Kidney (tissue), 14 donors: Measurements from ENCODE around the gene NEDD4L. TPM values are rescaled to one million over a fixed set of nuclear protein-coding genes. Genes with fewer than 3 reads are reported as not detected.

Source experiments
- DNase-seq, 5 donors: peaks; one replicate each; pipeline ENCODE4 v3.0.0-alpha.2; 2013 to 2020
- FAIRE-seq: peaks from 2 replicates; lab custom pipeline; 2012; peaks lifted over from hg19 to GRCh38; lab: Jason Lieb, UNC
- H3K27ac ChIP-seq, 2 donors: one replicate each; pipeline ENCODE4 v1.7.0; 2013; ENCODE audit warnings: low read depth in 2 of 2, low read length in 2 of 2, inconsistent platforms in 1 of 2
- H3K27me3 ChIP-seq: one replicate; pipeline ENCODE4 v1.7.1; 2013; ENCODE audit warnings: low read length, inconsistent platforms; ENCODE audit not compliant: control insufficient read depth, insufficient read depth
- H3K36me3 ChIP-seq, 3 donors: one replicate each; pipeline versions ENCODE4 v1.7.0 to v1.7.1; 2013; ENCODE audit warnings: low read length in 3 of 3, control low read depth in 1 of 3, inconsistent platforms in 1 of 3; ENCODE audit not compliant: insufficient read depth in 3 of 3, control insufficient read depth in 2 of 3
- H3K4me1 ChIP-seq, 3 donors: one replicate each; pipeline versions ENCODE4 v1.7.0 to v1.7.1; 2013; ENCODE audit warnings: low read length in 3 of 3, inconsistent platforms in 1 of 3, low read depth in 1 of 3; ENCODE audit not compliant: control insufficient read depth in 2 of 3, insufficient read depth in 2 of 3
- H3K4me3 ChIP-seq, 3 donors: one replicate each; pipeline versions ENCODE4 v1.7.0 to v1.8.1; 2013; ENCODE audit warnings: low read length in 3 of 3, control low read depth in 1 of 3, inconsistent platforms in 1 of 3
- H3K9ac ChIP-seq, 3 donors: one replicate each; pipeline versions ENCODE4 v1.7.0 to v1.7.1; 2013; ENCODE audit warnings: low read length in 3 of 3, control low read depth in 1 of 3, inconsistent platforms in 1 of 3
- H3K9me3 ChIP-seq, 3 donors: one replicate each; pipeline versions ENCODE4 v1.7.0 to v1.7.1; 2013; ENCODE audit warnings: low read length in 3 of 3, control low read depth in 1 of 3, inconsistent platforms in 1 of 3; ENCODE audit not compliant: control insufficient read depth in 2 of 3, insufficient read depth in 1 of 3
- CTCF ChIP-seq: IDR thresholded peaks from 3 replicates; pipeline ENCODE4 v1.5.1; 2012; ENCODE audit warnings: mild to moderate bottlenecking, moderate library complexity, borderline replicate concordance; ENCODE audit not compliant: insufficient read depth; ENCODE audit errors: extremely low read depth
- intact Hi-C: fragments of 100-400 bp; cut with DNase I; formaldehyde crosslinking; loops from one replicate; pipeline ENCODE4 v1.11.1; 2022
- polyA plus RNA-seq: library from polyadenylated mRNA; stranded (reverse); fragments of 350-450 nt; fragmentation: Illumina TruSeq; extraction: RNeasy Lipid Tissue Mini Kit (QIAGEN cat#74804); gene quantifications from one replicate; pipeline ENCODE4 v1.2.3, GENCODE V29; 2014; ENCODE audit warnings: low read depth, low replicate concordance; ENCODE audit not compliant: insufficient read depth
- total RNA-seq: library from RNA; stranded (reverse); fragmentation: NEBNext Ultra II Directional; extraction: Animal tissue kit (Norgen Biotek cat#: 25700); gene quantifications from one replicate; pipeline ENCODE4 v1.2.1, GENCODE V29; 2021
- donor health status: control.
- donor health status: control.
- donor health status: control.
- donor health status: control.
- donor health status: control.
- donor health status: DM: yes; HTN: yes; CAD: no.
- donor health status: Normal renal cell carcinoma (clear cell type).

The NEDD4L gene
- total and polyA plus RNA-seq, 2 donors from 2014 or later: 90.8 to 95.7 TPM

- Histone ChIP-seq H3K9me3 (no peaks in the 10 kb centered on the region), H3K27me3 (no peaks in the 10 kb centered on the region), H3K4me3 (no peak overlapping the region), H3K4me1 (peaks cover 0 to 4% (median 0%) of the 10 kb centered on the region in 3 donors), H3K27ac (no peak overlapping the region), H3K9ac (no peak overlapping the region), H3K36me3 (peaks cover 0 to 22% (median 13%) of the 10 kb centered on the region in 3 donors)
- intact Hi-C loops: loop anchor here (5.0 kb wide), 1 partner anchor 258 kb away; no protein-coding TSS in a partner anchor
- FAIRE-seq: no peak
- no peak for DNase-seq
- TF ChIP-seq CTCF: no peak
Observed at GRCh38 chr18:58324824-58325480, 280.9 kb downstream of the NEDD4L start.

GRCh38 chr18:58325494-58325893 lies 281.5 kb downstream of the NEDD4L start:
- Histone ChIP-seq H3K9ac (no peak overlapping the region), H3K27me3 (no peaks in the 10 kb centered on the region), H3K4me1 (peaks cover 0 to 4% (median 0%) of the 10 kb centered on the region in 3 donors), H3K36me3 (peaks cover 0 to 27% (median 14%) of the 10 kb centered on the region in 3 donors), H3K9me3 (no peaks in the 10 kb centered on the region), H3K27ac (no peak overlapping the region), H3K4me3 (no peak overlapping the region)
- DNase-seq (no peak), FAIRE-seq (no peak)
- intact Hi-C loops: loop anchor here (5.0 kb wide), 1 partner anchor 258 kb away; no protein-coding TSS in a partner anchor
- no peak for TF ChIP-seq CTCF

- FAIRE-seq: peak; percentile 70
- Histone ChIP-seq H3K27ac (no peak overlapping the region), H3K36me3 (peaks cover 0 to 53% (median 6%) of the 10 kb centered on the region in 3 donors), H3K9me3 (no peaks in the 10 kb centered on the region), H3K4me3 (no peak overlapping the region), H3K27me3 (no peaks in the 10 kb centered on the region), H3K4me1 (peaks cover 2 to 10% (median 5%) of the 10 kb centered on the region in 3 donors), H3K9ac (no peak overlapping the region)
- DNase-seq: no peak
- no peak for TF ChIP-seq CTCF
- intact Hi-C loops: no loop called here
Observed at GRCh38 chr18:58334061-58334460, 290.0 kb downstream of the NEDD4L start.
